ENCODE measurements around the gene APOL4. TPM values are rescaled to one million over a fixed set of nuclear protein-coding genes. Genes with fewer than 3 reads are reported as not detected.
A peak's percentile ranks its signal among the peaks of the same experiment; 100 is the strongest.

Gene APOL4
- total RNA-seq, 4 donors from 2014 or later = 3.3 to 7.9 (median 6.4) TPM

DNA sequence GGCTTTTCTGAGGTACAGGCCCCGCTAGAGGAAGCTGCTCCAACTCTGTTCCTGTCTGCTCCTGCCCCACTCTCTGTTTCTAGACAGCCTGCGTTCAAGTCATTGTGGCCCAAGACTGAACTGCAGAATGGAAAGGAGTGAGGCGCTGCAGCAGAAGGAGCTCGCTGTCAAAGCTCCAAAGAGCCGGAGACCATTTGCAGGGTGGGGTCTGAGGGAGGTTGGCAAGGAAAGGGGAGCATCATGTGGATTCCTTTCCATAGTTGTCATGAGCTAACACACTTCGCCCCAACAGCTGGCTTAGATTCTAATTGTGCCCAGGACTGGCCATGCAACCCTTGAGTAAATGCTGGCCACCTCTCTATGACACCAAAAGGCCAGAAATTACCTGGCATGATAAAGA, 18.8 kb downstream of the APOL4 start:
- Histone ChIP-seq H3K9me3 (no peaks in the 10 kb centered on the region), H3K4me3 (no peak overlapping the region), H3K36me3 (no peaks in the 10 kb centered on the region), H3K4me1 (peaks cover 14% of the 10 kb centered on the region), H3K27me3 (no peaks in the 10 kb centered on the region), H3K27ac (no peak overlapping the region)
- 82% methylated on average over 6 of the region's 6 CpGs for whole genome bisulfite sequencing
- no peak for TF ChIP-seq POLR2A (IDR thresholded peaks at IDR 0.05)
- TF ChIP-seq, protein P1, sequence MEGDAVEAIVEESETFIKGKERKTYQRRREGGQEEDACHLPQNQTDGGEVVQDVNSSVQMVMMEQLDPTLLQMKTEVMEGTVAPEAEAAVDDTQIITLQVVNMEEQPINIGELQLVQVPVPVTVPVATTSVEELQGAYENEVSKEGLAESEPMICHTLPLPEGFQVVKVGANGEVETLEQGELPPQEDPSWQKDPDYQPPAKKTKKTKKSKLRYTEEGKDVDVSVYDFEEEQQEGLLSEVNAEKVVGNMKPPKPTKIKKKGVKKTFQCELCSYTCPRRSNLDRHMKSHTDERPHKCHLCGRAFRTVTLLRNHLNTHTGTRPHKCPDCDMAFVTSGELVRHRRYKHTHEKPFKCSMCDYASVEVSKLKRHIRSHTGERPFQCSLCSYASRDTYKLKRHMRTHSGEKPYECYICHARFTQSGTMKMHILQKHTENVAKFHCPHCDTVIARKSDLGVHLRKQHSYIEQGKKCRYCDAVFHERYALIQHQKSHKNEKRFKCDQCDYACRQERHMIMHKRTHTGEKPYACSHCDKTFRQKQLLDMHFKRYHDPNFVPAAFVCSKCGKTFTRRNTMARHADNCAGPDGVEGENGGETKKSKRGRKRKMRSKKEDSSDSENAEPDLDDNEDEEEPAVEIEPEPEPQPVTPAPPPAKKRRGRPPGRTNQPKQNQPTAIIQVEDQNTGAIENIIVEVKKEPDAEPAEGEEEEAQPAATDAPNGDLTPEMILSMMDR (IDR thresholded peaks at IDR 0.05) = no peak
- no peak for TF ChIP-seq EP300 (IDR thresholded peaks at IDR 0.05)
- no peak for TF ChIP-seq POLR2AphosphoS5 (IDR thresholded peaks at IDR 0.05)
- DNase-seq (ENCODE audit: low spot score in 2 of 2) = no peak

DNA sequence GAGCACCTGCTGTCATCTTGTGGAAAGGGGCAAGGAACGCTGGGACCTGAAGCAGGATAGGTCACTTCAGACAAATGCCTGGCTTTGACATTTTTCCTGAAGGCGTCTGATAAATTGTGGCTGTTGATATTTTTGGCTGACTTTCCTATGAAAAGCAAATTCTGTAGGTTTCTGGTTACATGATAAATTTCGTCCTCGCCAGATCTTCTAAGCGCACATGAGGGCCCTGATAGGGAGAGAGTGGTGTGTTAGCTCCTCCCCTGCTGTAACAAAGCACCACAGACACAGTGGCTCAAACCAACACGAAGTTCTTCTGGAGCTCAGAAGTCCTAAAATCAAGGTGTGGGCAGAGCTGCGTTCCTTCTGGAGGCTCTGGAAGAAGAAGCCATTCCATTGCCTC, 19.6 kb downstream of the APOL4 start:
- Histone ChIP-seq H3K27me3 (no peaks in the 10 kb centered on the region), H3K4me3 (no peak overlapping the region), H3K9me3 (no peaks in the 10 kb centered on the region), H3K36me3 (no peaks in the 10 kb centered on the region), H3K4me1 (peaks cover 14% of the 10 kb centered on the region), H3K27ac (no peak overlapping the region)
- DNase-seq (ENCODE audit: low spot score in 2 of 2) = no peak
- TF ChIP-seq POLR2AphosphoS5 (IDR thresholded peaks at IDR 0.05) = no peak
- TF ChIP-seq, protein P1 (IDR thresholded peaks at IDR 0.05) = no peak
- TF ChIP-seq POLR2A (IDR thresholded peaks at IDR 0.05) = no peak
- TF ChIP-seq EP300 (IDR thresholded peaks at IDR 0.05) = no peak
- WGBS = 88% methylated on average over 7 of the region's 7 CpGs

DNA sequence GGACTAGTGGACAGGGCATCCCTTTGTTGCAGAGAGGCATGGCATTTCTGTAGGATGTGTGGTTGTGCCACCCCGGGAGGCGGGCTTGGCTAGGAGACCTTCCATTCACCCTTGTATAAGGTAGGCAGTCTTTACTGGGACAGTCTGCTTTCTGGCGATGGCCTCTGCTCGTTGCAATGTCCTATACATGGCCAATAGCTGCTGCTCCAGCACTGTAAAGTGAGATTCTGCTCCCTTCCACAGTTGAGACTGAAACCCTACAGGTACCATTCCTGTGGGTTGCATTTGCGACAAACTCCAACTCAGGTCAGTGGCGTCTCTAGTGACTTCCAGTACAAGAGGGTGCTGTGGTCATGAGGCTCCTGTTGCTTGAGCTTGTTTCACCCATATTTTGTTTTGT, 20.7 kb downstream of the APOL4 start:
- H3K4me1 ChIP-seq = peaks cover 14% of the 10 kb centered on the region

DNA sequence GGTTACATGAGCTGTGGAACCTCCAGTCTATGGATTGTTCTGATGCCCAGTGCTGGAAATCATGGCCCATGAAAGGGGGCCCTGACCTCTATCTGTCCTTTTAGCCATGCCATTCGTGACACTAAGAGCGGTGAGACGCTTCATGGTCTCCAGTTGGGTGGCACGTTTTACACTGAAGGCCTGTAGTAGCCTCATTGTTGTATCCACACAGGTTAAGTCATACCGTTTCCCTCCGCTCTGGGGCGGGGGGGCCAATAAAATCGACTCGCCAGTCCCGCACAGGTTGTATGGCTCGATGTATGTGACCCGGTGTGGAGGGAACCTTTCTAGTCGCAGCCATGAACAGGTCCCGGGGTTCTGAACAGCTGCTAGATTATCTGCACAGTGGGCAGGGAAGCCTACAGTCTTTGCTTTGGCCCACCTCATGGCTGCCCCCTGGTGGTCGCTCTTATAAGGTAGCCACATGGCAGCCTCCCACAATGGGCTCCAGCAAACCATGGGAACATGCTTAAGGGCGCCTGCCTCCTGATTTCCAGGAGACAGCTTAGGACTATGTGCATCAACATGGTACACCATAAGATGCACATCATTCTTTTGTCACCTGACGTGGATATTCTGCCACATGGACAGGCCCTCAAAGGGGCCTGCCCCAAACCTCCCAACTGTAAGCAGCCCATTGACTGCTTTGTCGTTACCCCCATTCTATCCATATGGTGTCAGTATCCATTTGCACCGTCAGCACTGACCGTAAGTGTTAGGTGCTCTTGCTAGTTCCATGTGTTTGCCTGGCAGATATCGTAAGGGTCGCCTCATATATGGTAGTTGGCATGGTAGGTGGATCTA, 21.4 kb downstream of the APOL4 start:
- WGBS = 72% methylated on average over 11 of the region's 22 CpGs
- no peak overlapping the region for H3K4me3 ChIP-seq
- DNase-seq (ENCODE audit: low spot score in 2 of 2) = peak; percentile 89 to 90

More for the DNA sequence above, 20.7 kb downstream of the APOL4 start:
- no peak for DNase-seq (ENCODE audit: low spot score in 2 of 2)
- 98% methylated on average over 6 of the region's 6 CpGs for WGBS
- Histone ChIP-seq H3K36me3 (no peaks in the 10 kb centered on the region), H3K27me3 (no peaks in the 10 kb centered on the region), H3K27ac (no peak overlapping the region), H3K9me3 (no peaks in the 10 kb centered on the region), H3K4me3 (no peak overlapping the region)
- no peak for TF ChIP-seq EP300 (IDR thresholded peaks at IDR 0.05)
- TF ChIP-seq, protein P1 (IDR thresholded peaks at IDR 0.05) = no peak
- TF ChIP-seq POLR2A (IDR thresholded peaks at IDR 0.05) = no peak
- no peak for TF ChIP-seq POLR2AphosphoS5 (IDR thresholded peaks at IDR 0.05)

DNA sequence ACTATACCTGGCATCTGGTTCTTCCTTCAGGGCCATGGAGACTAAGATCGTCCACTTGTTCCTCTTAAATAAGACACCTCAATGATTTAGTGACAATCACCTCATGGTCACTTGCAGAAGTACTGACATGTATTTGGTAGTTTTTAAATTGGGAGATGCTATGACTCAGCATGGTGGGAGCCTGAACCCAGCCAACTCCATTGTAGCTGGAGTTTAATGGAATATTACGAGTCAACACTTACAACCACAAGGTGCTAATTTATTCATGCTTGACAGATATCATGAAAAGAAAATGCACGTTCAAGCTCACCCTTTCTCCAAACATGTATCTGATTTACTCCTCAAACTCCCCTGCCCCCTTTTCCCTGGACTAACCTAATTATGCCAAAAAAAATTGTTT, 24.4 kb downstream of the APOL4 start:
- Histone ChIP-seq H3K36me3 (no peaks in the 10 kb centered on the region), H3K9me3 (no peaks in the 10 kb centered on the region), H3K27me3 (no peaks in the 10 kb centered on the region), H3K4me1 (no peaks in the 10 kb centered on the region), H3K4me3 (no peak overlapping the region), H3K27ac (no peak overlapping the region)
- WGBS = 66% methylated on average over 3 of the region's 3 CpGs
- TF ChIP-seq POLR2A (IDR thresholded peaks at IDR 0.05) = no peak
- TF ChIP-seq, protein P1 (IDR thresholded peaks at IDR 0.05) = no peak
- DNase-seq (ENCODE audit: low spot score in 2 of 2) = no peak

More for the DNA sequence above, 21.4 kb downstream of the APOL4 start:
- no peaks in the 10 kb centered on the region for H3K36me3 ChIP-seq
- H3K27me3 ChIP-seq = no peaks in the 10 kb centered on the region
- no peaks in the 10 kb centered on the region for H3K9me3 ChIP-seq
- TF ChIP-seq POLR2A (IDR thresholded peaks at IDR 0.05) = no peak
- no peak for TF ChIP-seq EP300 (IDR thresholded peaks at IDR 0.05)
- TF ChIP-seq, protein P1 (IDR thresholded peaks at IDR 0.05) = peak; percentile 72 to 79
- no peak for TF ChIP-seq POLR2AphosphoS5 (IDR thresholded peaks at IDR 0.05)
- no peak overlapping the region for H3K27ac ChIP-seq
- H3K4me1 ChIP-seq = peaks cover 14% of the 10 kb centered on the region
